Skeletal muscle tissue (tissue), 4 donors: ENCODE measurements around the gene MAP4K4. TPM values are rescaled to one million over a fixed set of nuclear protein-coding genes. Genes with fewer than 3 reads are reported as not detected.
A peak's percentile ranks its signal among the peaks of the same experiment; 100 is the strongest.
"Not testable (repeated sequence)": the region's sequence is repeated elsewhere in the genome, so short reads cannot be mapped to it uniquely, and the experiment has no call there.

Source experiments
- H3K27ac ChIP-seq: one replicate; pipeline ENCODE4 v1.7.0; 2013; ENCODE audit warnings: mild to moderate bottlenecking, low read depth, low read length, inconsistent platforms
- H3K27me3 ChIP-seq, 3 donors: one replicate each; pipeline ENCODE4 v1.7.0; 2013; ENCODE audit warnings: low read length in 3 of 3; ENCODE audit not compliant: control insufficient read depth in 3 of 3, insufficient read depth in 3 of 3
- H3K36me3 ChIP-seq, 3 donors: one replicate each; pipeline ENCODE4 v1.7.0; 2013; ENCODE audit warnings: low read length in 3 of 3; ENCODE audit not compliant: control insufficient read depth in 3 of 3, insufficient read depth in 3 of 3
- H3K4me1 ChIP-seq, 3 donors: one replicate each; pipeline ENCODE4 v1.7.0; 2013; ENCODE audit warnings: low read length in 3 of 3, mild to moderate bottlenecking in 3 of 3; ENCODE audit not compliant: control insufficient read depth in 3 of 3, insufficient read depth in 3 of 3
- H3K4me3 ChIP-seq, 3 donors: one replicate each; pipeline ENCODE4 v1.7.0; 2013; ENCODE audit warnings: low read length in 3 of 3
- H3K9ac ChIP-seq, 3 donors: one replicate each; pipeline ENCODE4 v1.7.0; 2013; ENCODE audit warnings: low read length in 3 of 3, mild to moderate bottlenecking in 3 of 3, moderate library complexity in 2 of 3, low read depth in 1 of 3
- H3K9me3 ChIP-seq, 3 donors: one replicate each; pipeline ENCODE4 v1.7.0; 2013; ENCODE audit warnings: low read length in 3 of 3; ENCODE audit not compliant: control insufficient read depth in 3 of 3
- total RNA-seq: library from RNA; depleted of rRNA; stranded (reverse); fragments of >200 nt; gene quantifications from one replicate; pipeline ENCODE4 v1.2.3, GENCODE V29; 2014
- donor health status: Osteomylitis.

MAP4K4 gene
- total RNA-seq, 1 donor from 2014 or later: 77.2 TPM

GRCh38 chr2:101740555-101740964 lies 43.1 kb downstream of the MAP4K4 start:
- H3K4me1 ChIP-seq: peaks cover 40 to 47% (median 44%) of the 10 kb centered on the region in 3 donors

DNA sequence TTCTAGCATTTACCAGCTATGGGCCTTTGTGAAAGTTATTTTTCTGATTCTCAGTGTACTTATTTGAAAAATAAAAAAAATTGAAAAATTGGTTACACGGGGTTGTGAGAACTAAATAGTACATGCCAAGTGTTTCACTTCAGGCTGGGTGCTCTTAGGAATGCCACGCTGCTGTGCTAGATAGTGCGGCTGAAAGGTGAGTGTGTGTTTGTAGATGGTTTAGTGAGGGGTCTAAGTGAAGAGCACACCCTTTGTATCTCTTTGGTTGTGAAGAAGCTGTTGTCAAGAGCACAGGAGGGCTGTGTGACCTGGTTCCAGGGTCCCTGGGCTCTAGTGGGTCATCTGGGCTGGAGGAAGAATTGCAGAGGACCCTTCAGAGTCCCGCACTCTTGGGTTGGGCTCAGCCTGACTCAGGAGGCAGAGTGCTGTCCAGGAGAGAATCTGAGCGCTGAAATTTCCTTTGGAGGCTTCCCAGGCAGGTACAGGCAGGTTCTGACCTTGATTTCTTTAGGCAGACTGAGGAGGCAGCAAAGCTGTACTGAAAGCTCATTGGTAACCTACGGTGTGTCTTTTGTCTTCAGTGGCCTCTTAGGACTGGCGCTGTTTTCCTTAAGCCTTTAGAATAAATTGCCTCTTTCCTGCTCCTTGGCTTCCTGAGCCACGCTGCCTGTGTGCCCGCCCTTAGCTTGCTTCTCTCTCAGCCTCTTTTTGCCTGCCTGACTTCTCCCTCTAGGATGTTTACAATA lies 44.4 kb downstream of the MAP4K4 start:
- Histone ChIP-seq H3K4me1 (peaks cover 35 to 45% (median 36%) of the 10 kb centered on the region in 3 donors), H3K27ac (peak overlapping the region; percentile 4), H3K27me3 (no peaks in the 10 kb centered on the region), H3K4me3 (no peak overlapping the region), H3K36me3 (no peaks in the 10 kb centered on the region), H3K9ac (peak overlapping the region in 2 of 3 donors; percentile 28 to 38), H3K9me3 (no peaks in the 10 kb centered on the region)

More at GRCh38 chr2:101740555-101740964, 43.1 kb downstream of the MAP4K4 start:
- H3K9ac ChIP-seq: no peak overlapping the region
- H3K9me3 ChIP-seq: no peaks in the 10 kb centered on the region
- H3K36me3 ChIP-seq: no peaks in the 10 kb centered on the region
- H3K4me3 ChIP-seq: no peak overlapping the region
- H3K27ac ChIP-seq: no peak overlapping the region
- H3K27me3 ChIP-seq: no peaks in the 10 kb centered on the region

GRCh38 chr2:101742547-101742946 lies 45.0 kb downstream of the MAP4K4 start:
- Histone ChIP-seq H3K9ac (peak overlapping the region in 1 of 3 donors; percentile 38), H3K4me1 (peaks cover 35 to 41% (median 37%) of the 10 kb centered on the region in 3 donors), H3K36me3 (no peaks in the 10 kb centered on the region), H3K27me3 (no peaks in the 10 kb centered on the region), H3K9me3 (no peaks in the 10 kb centered on the region), H3K27ac (peak overlapping the region; percentile 4), H3K4me3 (no peak overlapping the region)

DNA sequence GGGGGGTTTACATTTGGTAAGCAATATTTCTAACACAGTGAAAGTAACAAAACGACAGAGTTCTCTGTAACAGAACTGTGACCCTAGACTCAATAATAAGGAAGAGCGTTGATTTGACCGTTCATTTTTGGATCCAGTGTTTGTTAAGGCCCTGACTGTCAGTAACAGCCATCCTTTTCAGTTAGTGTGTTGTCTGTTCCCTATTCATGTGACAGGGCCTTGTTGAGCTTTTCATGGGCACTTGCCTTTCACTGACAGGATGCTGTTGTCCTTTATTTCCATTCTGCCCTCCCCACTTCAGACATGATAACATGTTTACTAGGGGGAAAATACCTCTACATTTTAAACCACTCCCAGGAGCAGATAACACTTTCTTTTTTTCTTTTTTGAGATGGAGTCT lies 45.8 kb downstream of the MAP4K4 start:
- Histone ChIP-seq H3K9me3 (no peaks in the 10 kb centered on the region), H3K27ac (no peak overlapping the region), H3K9ac (peak overlapping the region in 1 of 3 donors; percentile 5), H3K4me3 (no peak overlapping the region), H3K27me3 (no peaks in the 10 kb centered on the region), H3K4me1 (peaks cover 32 to 43% (median 33%) of the 10 kb centered on the region in 3 donors), H3K36me3 (no peaks in the 10 kb centered on the region)

DNA sequence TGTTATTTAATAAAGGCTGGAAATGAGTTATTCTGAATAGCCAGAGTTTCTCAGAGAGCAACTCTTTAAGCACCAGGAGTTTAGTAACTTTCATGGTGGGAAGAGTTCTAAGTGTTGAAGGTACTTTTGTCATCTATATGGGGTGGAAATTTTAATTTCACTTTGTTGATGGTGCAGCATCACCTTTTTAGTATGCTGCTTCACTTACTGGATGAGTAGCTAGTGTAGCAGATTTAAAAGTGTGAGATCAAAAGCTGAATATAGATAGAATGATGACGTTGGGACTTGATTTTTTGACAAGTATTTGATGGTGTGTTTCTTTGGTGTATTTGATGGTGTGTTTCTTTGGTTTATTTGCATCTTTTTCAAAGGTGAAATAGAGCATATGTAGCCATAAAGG lies 47.3 kb downstream of the MAP4K4 start:
- Histone ChIP-seq H3K9ac (no peak overlapping the region), H3K36me3 (no peaks in the 10 kb centered on the region), H3K4me1 (peaks cover 25 to 36% (median 31%) of the 10 kb centered on the region in 3 donors), H3K4me3 (no peak overlapping the region), H3K27me3 (no peaks in the 10 kb centered on the region), H3K27ac (no peak overlapping the region), H3K9me3 (no peaks in the 10 kb centered on the region)

DNA sequence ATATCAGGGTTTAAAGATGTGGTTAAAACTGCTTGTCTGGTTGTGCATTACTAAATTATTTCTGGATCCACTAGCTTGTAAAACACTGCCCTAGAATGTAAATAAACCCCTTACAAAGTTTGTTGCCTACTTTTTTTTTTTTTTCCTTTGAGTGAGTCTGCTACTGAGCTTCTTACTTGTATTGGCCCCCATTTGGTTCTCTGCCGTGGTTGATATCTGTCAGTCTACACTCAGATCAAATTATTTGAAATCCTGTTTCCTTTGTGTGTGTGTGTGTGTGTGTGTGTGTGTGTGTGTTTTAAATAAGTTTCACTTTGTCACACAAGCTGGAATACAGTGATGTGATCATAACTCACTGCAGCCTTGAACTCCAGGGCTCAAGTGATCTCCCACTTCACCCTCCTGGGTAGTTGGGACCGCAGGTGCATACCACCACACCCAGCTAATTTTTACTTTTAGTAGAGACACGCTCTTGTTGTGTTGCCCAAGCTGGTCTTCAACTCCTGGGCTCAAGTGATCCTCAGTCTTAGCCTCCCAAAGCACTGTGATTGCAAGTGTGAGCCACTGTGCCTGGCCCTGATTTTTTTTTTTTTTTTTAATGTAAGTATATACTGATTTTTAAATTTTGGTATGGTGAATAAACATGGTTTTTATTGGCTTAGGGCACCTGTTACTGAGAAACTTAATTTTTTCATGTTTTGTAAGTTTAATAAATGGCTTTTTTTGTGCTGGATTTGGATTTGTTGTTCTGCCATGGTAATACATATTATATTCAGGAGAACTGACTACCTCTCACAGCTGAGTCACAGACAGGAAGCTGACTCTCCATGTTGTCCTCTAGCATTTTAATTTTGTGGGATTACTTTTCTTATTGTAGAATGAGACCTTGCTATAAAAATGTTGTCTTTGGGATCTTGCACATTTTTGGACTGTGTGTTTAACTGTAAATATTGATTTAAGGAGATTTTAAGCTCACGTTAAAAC lies 48.5 kb downstream of the MAP4K4 start:
- Histone ChIP-seq H3K27ac (no peak overlapping the region), H3K4me1 (peaks cover 22 to 36% (median 28%) of the 10 kb centered on the region in 3 donors), H3K9me3 (no peaks in the 10 kb centered on the region), H3K36me3 (no peaks in the 10 kb centered on the region), H3K9ac (no peak overlapping the region), H3K27me3 (no peaks in the 10 kb centered on the region), H3K4me3 (no peak overlapping the region)

DNA sequence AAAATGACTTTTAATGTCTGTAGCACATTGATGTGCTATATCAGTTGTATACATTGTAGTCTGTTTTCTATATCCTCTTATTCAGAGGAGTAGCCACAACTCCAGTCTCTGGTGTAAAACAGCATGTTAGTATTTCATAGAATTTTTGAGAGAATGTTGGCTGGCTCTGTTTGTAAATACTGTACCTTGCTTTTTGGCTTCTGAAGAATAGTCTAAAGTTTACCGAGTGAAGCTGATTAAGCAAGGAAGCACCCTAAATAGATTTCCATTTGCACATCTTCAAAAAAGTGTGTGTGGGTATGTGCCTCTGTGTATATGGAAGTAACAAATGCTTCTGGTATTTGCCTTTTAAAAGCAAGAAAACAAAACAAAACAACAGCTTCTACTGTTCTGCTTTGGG lies 50.5 kb downstream of the MAP4K4 start:
- peaks cover 25 to 38% (median 28%) of the 10 kb centered on the region in 3 donors for H3K4me1 ChIP-seq
- no peaks in the 10 kb centered on the region for H3K9me3 ChIP-seq

DNA sequence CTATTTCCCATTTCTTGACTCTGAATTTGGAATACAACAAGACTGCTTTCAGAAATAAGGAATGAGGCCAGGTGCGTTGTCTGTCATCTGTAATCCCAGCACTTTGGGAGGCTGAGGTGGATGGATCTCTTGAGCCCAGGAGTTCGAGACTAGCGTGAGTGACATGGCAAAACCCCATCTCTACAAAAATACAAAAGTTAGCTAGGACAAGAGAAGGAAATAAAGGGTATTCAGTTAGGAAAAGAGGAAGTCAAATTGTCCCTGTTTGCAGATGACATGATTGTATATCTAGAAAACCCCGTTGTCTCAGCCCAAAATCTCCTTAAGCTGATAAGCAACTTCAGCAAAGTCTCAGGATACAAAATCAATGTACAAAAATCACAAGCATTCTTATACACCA lies 51.0 kb downstream of the MAP4K4 start:
- H3K36me3 ChIP-seq, H3K27ac ChIP-seq, H3K4me3 ChIP-seq, H3K9ac ChIP-seq, H3K9me3 ChIP-seq, H3K27me3 ChIP-seq: not testable (repeated sequence)
- peaks cover 28 to 38% (median 30%) of the 10 kb centered on the region in 3 donors for H3K4me1 ChIP-seq

More for the DNA sequence above, 50.5 kb downstream of the MAP4K4 start:
- H3K36me3 ChIP-seq: no peaks in the 10 kb centered on the region
- H3K27ac ChIP-seq: no peak overlapping the region
- H3K9ac ChIP-seq: no peak overlapping the region
- no peak overlapping the region for H3K4me3 ChIP-seq
- H3K27me3 ChIP-seq: no peaks in the 10 kb centered on the region

DNA sequence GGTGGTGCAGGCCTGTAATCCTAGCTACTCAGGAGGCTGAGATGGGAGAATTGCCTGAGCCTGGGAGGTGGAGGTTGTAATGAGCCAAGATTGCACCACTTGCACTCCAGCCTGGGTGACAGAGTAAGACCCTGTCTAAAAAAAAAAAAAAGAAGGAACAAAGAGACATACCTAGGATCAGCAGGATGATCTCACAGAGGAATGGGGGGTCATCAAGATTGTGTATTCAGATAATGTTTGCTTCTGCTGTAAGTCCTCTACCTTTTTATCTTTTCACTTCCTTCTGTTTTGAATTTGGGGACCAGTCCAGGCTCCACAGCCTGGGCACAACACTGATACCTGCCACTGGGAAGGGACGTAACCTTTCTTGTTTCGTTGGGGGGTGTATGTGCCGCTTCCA lies 53.2 kb downstream of the MAP4K4 start:
- peaks cover 43 to 48% (median 43%) of the 10 kb centered on the region in 3 donors for H3K4me1 ChIP-seq
- H3K9ac ChIP-seq: no peak overlapping the region
- no peak overlapping the region for H3K27ac ChIP-seq
- no peaks in the 10 kb centered on the region for H3K36me3 ChIP-seq
- H3K27me3 ChIP-seq: no peaks in the 10 kb centered on the region
- H3K4me3 ChIP-seq: no peak overlapping the region
- no peaks in the 10 kb centered on the region for H3K9me3 ChIP-seq
